SIG-M5 treated with dmso at 0.1 percent for 504 hours (cell line): Measurements from ENCODE around the gene ZBTB45.
A peak's percentile ranks its signal among the peaks of the same experiment; 100 is the strongest.
"Not testable (repeated sequence)": the region's sequence is repeated elsewhere in the genome, so short reads cannot be mapped to it uniquely, and the experiment has no call there.

Experiments
- DNase-seq: peaks from one replicate; lab custom pipeline; 2025; ENCODE audit not compliant: unreplicated experiment; lab: John Stamatoyannopoulos, UW

The ZBTB45 gene

DNA sequence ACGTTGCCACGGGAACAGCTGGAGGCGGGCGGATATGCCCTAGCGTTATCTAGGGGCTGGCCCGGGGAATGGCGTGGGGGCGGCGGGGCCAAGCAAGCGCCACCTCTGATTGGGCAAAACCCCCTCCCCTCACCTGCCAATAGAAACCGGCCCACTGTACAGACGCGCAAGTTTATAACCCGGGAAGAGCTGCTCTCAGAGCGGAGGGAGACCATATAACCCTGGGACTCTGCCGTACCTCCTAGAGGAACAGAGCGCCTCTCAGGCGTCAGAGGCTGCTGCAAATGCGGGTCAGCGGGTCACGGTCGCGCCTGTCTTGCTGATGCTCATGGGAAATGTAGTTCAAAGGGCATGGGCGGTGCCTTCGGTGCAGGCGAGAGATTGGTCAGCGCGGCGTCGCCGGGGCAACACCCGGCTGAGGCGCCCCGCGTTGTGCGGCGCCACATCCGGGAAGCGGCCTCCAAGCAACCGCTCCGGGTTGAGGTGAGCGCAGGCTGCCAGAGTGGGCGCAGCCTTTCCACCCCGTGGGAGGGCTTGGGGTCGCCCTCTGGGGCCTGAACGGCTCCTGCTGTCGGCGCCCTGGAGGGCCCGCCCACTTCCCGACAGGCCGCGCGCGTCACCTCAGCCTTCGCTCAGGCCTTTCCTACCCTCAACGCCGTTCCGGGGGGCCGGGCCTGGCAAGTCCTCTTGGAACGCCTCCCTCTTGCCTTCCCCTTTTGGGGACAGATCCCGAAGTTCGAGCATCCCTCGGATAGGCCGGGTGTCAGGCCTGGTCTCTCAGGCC lies 43.7 kb downstream of the ZBTB45 start, which contains the start of gene ZNF446:
Gene ZNF446 (plus strand): TSS at position 639 of the 784 bp plus-strand sequence. CDS start 867 bp downstream, outside the sequence.
- DNase-seq: peak; percentile 97

GRCh38 chr19:58474997-58475713 lies 44.5 kb downstream of the ZBTB45 start:
- DNase-seq: no peak

GRCh38 chr19:58474291-58474996 lies 45.2 kb downstream of the ZBTB45 start:
- no peak for DNase-seq

- no peak for DNase-seq
These were observed 45.8 kb downstream of the ZBTB45 start for GRCh38 chr19:58473775-58474174.

GRCh38 chr19:58471736-58472135 lies 47.9 kb downstream of the ZBTB45 start:
- no peak for DNase-seq

DNA sequence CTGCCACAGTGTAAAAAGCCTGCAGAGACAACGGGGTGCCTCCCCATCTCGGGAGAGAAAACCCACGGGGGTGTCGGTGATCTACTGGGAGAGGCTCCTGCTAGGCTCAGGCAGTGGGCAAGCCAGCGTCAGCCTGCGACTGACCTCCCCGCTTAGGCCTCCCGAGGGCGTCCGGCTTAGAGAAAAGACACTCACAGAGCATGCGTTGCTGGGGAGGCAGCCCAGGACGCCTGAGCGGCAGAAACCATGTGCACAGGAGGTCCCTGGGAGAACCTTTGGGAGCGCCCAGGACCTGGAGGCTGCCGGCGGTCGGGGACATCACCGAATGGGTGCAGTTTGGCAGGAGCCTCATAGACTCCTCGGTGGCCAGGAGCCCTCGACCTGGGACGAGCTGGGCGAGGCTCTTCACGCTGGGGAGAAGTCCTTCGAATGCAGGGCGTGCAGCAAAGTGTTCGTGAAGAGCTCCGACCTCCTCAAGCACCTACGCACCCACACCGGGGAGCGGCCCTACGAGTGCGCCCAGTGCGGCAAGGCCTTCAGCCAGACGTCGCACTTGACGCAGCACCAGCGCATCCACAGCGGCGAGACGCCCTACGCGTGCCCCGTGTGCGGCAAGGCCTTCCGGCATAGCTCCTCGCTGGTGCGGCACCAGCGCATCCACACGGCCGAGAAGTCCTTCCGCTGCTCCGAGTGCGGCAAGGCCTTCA lies 48.6 kb downstream of the ZBTB45 start:
- DNase-seq: not testable (repeated sequence)

- no peak for DNase-seq
These were observed 50.2 kb downstream of the ZBTB45 start for GRCh38 chr19:58469241-58470013.

- peak; percentile 23 for DNase-seq
These were observed 51.3 kb downstream of the ZBTB45 start for GRCh38 chr19:58468216-58468839.

DNA sequence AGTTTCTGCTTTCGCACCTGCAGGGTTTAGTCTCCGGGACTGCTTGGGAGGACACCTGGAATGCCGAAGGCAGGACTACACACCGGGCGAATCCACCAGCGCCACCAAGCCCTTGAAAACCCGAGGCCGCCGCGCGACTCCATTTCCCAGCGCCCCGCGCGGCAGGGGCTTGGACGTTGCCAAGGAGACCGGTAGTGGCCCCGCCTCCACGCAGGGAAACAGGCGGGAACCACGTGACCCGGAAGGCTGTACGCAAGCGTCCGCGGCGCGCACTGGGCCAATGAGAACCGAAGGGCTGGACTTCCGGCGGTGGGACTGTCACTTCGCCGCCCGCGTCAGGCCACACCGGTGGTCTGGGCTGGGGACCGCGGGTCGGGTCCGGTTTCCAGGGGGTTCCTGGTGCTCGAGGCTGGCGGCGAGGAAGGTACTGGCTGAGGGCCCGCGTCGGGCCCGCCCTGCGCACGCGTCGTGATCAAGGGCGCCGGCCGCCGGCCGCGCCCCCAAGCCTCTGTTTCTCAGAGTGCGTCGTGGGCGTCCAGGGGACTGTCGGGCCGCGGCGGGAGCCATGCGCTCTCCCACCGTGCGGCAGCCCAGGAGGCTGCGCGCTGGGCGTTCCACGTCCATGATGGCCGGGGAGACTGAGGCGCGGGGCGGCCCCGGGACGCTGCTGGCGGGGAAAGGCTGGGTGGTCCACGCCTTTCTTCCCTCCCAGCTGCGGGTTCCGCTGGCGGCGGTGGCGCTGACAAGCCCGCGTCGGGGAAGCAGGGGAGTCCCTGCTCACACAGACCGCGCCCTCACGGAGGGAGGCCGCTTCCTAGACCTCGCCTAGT lies 52.6 kb downstream of the ZBTB45 start, which contains the start of gene ZNF324:
Gene ZNF324 (plus strand): TSS at position 321 of the 830 bp plus-strand sequence. CDS start 2,106 bp downstream, outside the sequence.
- DNase-seq: peak; percentile 94

GRCh38 chr19:58466089-58466759 lies 53.4 kb downstream of the ZBTB45 start:
- DNase-seq: no peak
